NB4 (cell line): ENCODE measurements around the gene GORASP1.

Source experiments
- DNase-seq: peaks from one replicate; pipeline ENCODE4 v3.0.0; 2010; ENCODE audit warnings: low read depth
- H3K4me3 ChIP-seq: one replicate; pipeline ENCODE4 v1.5.1; 2011; ENCODE audit warnings: mild to moderate bottlenecking, low read depth, low read length, moderate library complexity
- MYC ChIP-seq: IDR thresholded peaks from 2 replicates; pipeline ENCODE4 v1.6.1; 2011; ENCODE audit warnings: low read depth, low read length
- POLR2A ChIP-seq: IDR thresholded peaks from 2 replicates; pipeline ENCODE4 v1.6.1; 2011; ENCODE audit warnings: mild to moderate bottlenecking; ENCODE audit not compliant: insufficient read length; ENCODE audit errors: extremely low read depth
- TF ChIP-seq, protein P1 (sequence below): IDR thresholded peaks from one replicate; pipeline ENCODE4 v1.5.1; 2012; ENCODE audit warnings: low read depth, low read length
- TF ChIP-seq, protein P2 (sequence below): IDR thresholded peaks from 2 replicates; pipeline ENCODE4 v1.6.1; 2011; ENCODE audit warnings: low read depth, low read length

Gene GORASP1

DNA sequence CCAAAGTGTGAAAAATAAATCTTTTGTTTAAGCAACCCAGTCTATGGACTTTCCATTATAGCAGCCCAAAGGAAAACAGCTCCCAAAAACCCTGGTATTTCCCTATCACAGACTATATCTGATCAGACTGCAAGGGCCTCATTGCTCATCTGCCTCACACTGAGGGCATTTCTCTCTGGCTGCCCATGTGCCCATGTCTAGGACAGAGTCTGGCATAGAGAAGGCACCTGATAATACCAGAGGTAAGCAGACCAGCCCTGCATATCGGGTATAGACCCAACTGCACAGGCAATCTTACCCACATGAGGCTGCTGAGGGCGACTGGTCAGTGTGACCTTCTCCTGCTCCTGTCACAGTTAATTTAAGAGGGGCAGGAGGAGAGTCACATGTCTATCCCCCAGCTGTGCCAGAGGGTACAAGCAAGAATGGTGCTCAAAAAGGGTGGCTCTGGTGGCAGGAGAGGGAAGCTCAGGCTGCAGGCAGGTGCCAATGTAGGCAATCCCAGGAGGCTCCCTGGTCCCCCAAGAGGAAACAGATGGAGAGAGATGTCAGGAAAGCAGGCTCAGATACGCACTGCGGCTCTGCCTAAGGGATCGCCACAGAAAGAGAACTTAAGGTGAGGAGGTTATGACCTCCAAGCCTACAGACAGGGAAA lies 42.8 kb upstream of the GORASP1 start:
- H3K4me3 ChIP-seq, result no peak overlapping the region

DNA sequence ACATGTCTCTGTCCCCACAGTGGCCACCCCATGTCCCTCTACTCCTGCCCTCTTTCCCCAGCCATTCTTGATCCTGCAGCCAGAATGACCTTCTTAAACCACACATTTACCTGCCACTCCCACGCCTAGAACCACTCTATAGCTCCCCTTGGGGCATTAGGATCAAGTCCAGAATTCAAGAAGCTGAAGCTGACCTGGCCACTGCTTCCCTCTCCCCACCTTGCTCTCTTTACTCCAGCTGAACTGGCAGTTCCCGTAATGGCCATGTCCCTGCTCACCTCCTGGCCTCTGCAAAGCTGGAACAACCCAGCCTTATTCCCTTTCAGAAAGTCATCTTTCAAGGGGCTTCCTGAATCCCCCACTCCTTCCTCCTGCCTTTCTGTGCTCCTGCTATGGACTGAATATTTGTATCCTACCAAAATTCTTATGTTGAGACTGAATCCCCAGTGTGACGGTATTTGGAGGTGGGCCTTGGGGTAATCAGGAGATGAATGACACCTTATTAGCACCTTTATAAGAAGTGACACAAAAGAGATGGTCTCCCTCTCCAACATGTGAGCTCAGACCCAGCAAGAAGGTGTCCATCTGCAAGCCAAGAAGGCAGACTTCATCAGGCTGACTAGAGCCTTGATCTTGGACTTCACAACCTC lies 42.2 kb upstream of the GORASP1 start:
- DNase-seq, result no peak
- H3K4me3 ChIP-seq, result no peak overlapping the region
- TF ChIP-seq, protein P1, sequence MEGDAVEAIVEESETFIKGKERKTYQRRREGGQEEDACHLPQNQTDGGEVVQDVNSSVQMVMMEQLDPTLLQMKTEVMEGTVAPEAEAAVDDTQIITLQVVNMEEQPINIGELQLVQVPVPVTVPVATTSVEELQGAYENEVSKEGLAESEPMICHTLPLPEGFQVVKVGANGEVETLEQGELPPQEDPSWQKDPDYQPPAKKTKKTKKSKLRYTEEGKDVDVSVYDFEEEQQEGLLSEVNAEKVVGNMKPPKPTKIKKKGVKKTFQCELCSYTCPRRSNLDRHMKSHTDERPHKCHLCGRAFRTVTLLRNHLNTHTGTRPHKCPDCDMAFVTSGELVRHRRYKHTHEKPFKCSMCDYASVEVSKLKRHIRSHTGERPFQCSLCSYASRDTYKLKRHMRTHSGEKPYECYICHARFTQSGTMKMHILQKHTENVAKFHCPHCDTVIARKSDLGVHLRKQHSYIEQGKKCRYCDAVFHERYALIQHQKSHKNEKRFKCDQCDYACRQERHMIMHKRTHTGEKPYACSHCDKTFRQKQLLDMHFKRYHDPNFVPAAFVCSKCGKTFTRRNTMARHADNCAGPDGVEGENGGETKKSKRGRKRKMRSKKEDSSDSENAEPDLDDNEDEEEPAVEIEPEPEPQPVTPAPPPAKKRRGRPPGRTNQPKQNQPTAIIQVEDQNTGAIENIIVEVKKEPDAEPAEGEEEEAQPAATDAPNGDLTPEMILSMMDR, result no peak
- no peak for TF ChIP-seq POLR2A
- TF ChIP-seq, protein P2, sequence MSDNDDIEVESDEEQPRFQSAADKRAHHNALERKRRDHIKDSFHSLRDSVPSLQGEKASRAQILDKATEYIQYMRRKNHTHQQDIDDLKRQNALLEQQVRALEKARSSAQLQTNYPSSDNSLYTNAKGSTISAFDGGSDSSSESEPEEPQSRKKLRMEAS, result no peak
- TF ChIP-seq MYC, result no peak

More for the DNA sequence above, 42.8 kb upstream of the GORASP1 start:
- DNase-seq, result no peak
- TF ChIP-seq, protein P1, result no peak
- TF ChIP-seq, protein P2, result no peak
- TF ChIP-seq POLR2A (no peak), MYC (no peak)

DNA sequence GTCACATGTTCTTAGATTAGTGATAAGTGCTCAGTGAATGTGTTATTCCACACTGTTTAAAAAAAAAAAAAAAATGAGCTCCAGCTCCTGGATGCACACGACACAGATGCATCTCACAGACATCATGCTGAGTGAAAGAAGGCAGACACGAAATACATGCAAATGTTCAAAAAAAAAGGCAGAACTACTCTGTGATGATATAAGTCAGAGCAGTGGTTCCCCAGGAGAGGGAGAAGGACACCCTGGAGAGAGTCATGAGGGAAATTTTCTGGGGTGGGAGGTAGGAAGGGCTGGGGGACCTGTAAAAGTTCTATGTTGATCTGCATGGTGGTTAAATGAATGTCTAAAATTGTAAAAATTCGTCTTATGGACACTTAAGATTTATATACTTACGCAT lies 41.6 kb upstream of the GORASP1 start:
- DNase-seq, result no peak
- TF ChIP-seq, protein P1, result no peak
- TF ChIP-seq, protein P2, result no peak
- no peak for TF ChIP-seq POLR2A
- no peak for TF ChIP-seq MYC
- H3K4me3 ChIP-seq, result no peak overlapping the region

DNA sequence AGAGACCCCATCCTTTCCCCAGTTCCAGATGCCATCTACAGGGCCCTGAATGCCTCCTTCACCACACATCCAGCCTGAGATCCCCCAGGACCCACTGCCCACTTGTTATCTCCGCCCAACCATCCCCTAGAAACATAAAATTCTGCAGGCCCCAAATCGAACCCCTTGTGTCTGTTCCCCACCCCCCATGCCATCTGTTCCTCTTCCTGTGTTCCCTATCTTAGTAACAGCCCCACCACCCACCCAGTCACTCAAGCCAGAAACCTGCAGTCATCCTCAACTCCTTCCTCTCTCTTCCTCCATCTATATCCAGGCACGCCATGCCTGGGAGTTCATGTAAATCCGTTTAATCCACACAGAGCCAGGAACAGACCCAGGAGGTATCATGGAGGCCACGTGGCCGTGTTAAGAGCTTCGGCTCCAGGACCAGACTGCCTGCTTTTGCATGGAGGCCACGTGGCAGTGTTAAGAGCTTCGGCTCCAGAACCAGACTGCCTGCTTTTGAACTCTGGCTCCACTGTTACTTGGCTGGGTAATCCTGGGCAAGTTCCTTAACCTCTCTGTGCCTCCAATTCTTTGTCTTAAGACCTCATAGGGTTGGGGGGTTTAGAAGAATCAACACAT lies 41.1 kb upstream of the GORASP1 start:
- TF ChIP-seq, protein P2, result 0 out of 2 replicates have a peak, but pooled peaks have one; percentile 1
- TF ChIP-seq, protein P1, result no peak
- 0 out of 2 replicates have a peak, but pooled peaks have one; percentile 18 for TF ChIP-seq MYC
- H3K4me3 ChIP-seq, result peak overlapping the region; percentile 48
- peak; percentile 63 for DNase-seq

DNA sequence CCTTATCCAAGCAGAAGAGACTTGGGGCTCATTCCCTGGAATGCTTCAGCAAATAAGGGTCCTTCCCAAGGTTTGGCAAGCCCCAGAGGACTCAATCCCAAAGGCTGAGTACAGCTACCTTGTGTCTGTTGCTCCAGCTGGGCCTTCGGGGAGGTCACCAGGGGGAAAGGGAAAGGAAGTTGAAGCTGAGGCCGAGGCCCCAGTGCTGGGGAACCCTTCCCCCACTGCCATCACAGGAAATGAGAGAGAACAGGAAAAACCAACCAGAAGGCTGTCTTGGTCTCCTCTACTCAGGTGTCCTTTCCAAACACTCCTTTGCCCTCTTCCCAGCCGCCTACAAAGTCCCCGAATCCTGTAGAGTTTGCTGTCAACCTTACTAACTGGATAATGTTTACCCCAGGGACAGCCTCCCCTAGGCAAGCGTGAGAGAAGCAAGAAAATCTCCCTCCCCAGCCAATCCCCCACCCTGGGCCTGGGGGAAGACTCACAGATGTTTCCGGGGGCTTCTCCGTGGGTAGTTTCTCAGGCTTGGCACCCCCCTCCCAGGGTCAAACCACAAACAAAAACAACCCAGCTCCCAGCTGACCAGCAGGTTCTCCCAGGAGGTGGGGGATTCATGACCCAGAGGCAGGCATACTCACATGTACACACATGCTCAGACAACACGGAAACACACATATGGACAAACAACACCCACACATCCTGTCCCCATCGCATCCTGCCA lies 40.4 kb upstream of the GORASP1 start:
- peak; percentile 74 for DNase-seq

More for the DNA sequence above, 40.4 kb upstream of the GORASP1 start:
- TF ChIP-seq, protein P1, result no peak
- TF ChIP-seq POLR2A, result no peak
- TF ChIP-seq, protein P2, result 0 out of 2 replicates have a peak, but pooled peaks have one; percentile 4
- peak overlapping the region; percentile 48 for H3K4me3 ChIP-seq
